ENCODE data around the gene GRK1. TPM values are rescaled to one million over a fixed set of nuclear protein-coding genes. Genes with fewer than 3 reads are reported as not detected.
A peak's percentile ranks its signal among the peaks of the same experiment; 100 is the strongest.

GRK1 gene
- total RNA-seq, 2 experiments from 2014 or later, result not detected

DNA sequence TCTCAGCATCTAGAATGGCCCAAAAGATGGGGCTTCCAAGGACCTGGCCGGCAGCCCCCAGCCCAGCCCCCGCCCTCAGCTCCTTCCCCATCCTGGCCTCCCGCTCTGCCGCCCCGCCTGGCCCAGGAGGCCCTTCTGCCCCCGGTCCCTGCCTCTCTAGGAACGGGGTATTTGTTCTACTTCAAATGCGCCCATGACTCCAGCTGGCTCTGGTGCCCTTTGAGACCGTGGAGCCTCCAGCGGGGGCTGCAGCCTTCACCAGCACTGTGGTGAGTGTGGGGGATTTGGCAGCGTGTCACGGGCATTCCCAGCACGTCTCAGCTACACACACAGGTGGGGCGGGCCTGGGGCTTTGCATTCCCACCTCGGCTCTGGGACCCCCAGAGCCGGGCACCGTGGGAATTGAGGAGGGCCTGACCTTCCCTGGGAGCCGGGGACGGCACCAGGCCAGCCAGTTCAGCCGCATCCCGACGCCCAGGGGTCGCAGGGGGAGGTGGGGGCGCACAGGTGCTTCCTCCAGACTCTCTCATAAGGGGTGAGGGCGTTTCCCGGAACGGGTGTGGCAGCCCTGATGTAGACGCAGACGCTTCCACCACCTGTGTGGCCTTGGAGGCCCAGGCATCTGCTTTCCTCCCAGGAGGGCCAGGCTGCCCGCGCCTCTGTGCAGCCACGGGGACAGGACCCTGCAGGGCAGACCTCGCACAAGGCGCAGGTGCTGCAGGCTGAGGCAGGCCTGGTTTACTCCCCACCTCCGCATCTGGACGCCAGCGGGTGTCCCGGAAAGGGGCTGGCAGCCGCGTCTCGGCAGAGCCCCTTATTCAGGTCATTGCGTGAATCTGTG, 10.0 kb upstream of the GRK1 start:
- H3K36me3 Mint-ChIP-seq (ENCODE audit: low read depth), result no peaks in the 10 kb centered on the region
- ChIA-PET CTCF (no interaction called here), POLR2A (no interaction called here)
- no peak overlapping the region for H3K4me3 Mint-ChIP-seq
- Histone ChIP-seq H3K36me3 (ENCODE audit: insufficient read depth, low read length) (no peaks in the 10 kb centered on the region), H3K4me3 (ENCODE audit: low read length) (no peak overlapping the region), H3K27ac (ENCODE audit: low read depth in 1 of 2, low read length in 2 of 2) (no peak overlapping the region), H3K27me3 (ENCODE audit: control insufficient read depth in 1 of 2, insufficient read depth in 2 of 2, low read length in 2 of 2) (no peaks in the 10 kb centered on the region), H3K4me1 (ENCODE audit: insufficient read depth, low read length) (peaks cover 5% of the 10 kb centered on the region), H3K9me3 (ENCODE audit: control insufficient read depth in 1 of 2, insufficient read depth in 1 of 2, low read length in 2 of 2) (peaks cover 7 to 8% of the 10 kb centered on the region in 2 experiments)
- H3K9me3 Mint-ChIP-seq, result peaks cover 11% of the 10 kb centered on the region
- DNase-seq, result peak in 2 of 14 experiments; percentile 8 to 14
- no peaks in the 10 kb centered on the region for H3K4me1 Mint-ChIP-seq (ENCODE audit: low read depth)
- ATAC-seq (ENCODE audit: poor library complexity), result no peak
- no peak overlapping the region for H3K27ac Mint-ChIP-seq
- TF ChIP-seq, protein P1, sequence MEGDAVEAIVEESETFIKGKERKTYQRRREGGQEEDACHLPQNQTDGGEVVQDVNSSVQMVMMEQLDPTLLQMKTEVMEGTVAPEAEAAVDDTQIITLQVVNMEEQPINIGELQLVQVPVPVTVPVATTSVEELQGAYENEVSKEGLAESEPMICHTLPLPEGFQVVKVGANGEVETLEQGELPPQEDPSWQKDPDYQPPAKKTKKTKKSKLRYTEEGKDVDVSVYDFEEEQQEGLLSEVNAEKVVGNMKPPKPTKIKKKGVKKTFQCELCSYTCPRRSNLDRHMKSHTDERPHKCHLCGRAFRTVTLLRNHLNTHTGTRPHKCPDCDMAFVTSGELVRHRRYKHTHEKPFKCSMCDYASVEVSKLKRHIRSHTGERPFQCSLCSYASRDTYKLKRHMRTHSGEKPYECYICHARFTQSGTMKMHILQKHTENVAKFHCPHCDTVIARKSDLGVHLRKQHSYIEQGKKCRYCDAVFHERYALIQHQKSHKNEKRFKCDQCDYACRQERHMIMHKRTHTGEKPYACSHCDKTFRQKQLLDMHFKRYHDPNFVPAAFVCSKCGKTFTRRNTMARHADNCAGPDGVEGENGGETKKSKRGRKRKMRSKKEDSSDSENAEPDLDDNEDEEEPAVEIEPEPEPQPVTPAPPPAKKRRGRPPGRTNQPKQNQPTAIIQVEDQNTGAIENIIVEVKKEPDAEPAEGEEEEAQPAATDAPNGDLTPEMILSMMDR (IDR thresholded peaks at IDR 0.05), result no peak
- intact Hi-C loops (cut with DNase I, micrococcal nuclease), result no loop called here
- no peaks in the 10 kb centered on the region for H3K27me3 Mint-ChIP-seq

- TF ChIP-seq, protein P1 (IDR thresholded peaks at IDR 0.05), result no peak
- ChIA-PET CTCF (no interaction called here), POLR2A (no interaction called here)
- DNase-seq, result peak in 1 of 14 experiments; percentile 25
- Mint-ChIP-seq H3K27me3 (no peaks in the 10 kb centered on the region), H3K4me3 (no peak within 1 kb of the TSS), H3K4me1 (ENCODE audit: low read depth) (no peaks in the 10 kb centered on the region), H3K36me3 (ENCODE audit: low read depth) (no peaks in the 10 kb centered on the region), H3K9me3 (peaks cover 11% of the 10 kb centered on the region), H3K27ac (no peak within 1 kb of the TSS)
- intact Hi-C loops (cut with DNase I, micrococcal nuclease), result no loop called here
- H3K36me3 ChIP-seq (ENCODE audit: insufficient read depth, low read length), result no peaks in the 10 kb centered on the region
- peaks cover 5% of the 10 kb centered on the region for H3K4me1 ChIP-seq (ENCODE audit: insufficient read depth, low read length)
- ATAC-seq (ENCODE audit: poor library complexity), result no peak
- H3K4me3 ChIP-seq (ENCODE audit: low read length), result no peak within 1 kb of the TSS
- peaks cover under 1 to 7% of the 10 kb centered on the region in 2 experiments for H3K9me3 ChIP-seq (ENCODE audit: control insufficient read depth in 1 of 2, insufficient read depth in 1 of 2, low read length in 2 of 2)
- H3K27me3 ChIP-seq (ENCODE audit: control insufficient read depth in 1 of 2, insufficient read depth in 2 of 2, low read length in 2 of 2), result no peaks in the 10 kb centered on the region
- no peak within 1 kb of the TSS for H3K27ac ChIP-seq (ENCODE audit: low read depth in 1 of 2, low read length in 2 of 2)
These were observed 8.9 kb upstream of the GRK1 start, which contains the start of gene ATP4B for GRCh38 chr13:113657851-113658741. Gene ATP4B (minus strand): TSS chr13:113658198. CDS start chr13:113658144, 54 bp downstream.

DNA sequence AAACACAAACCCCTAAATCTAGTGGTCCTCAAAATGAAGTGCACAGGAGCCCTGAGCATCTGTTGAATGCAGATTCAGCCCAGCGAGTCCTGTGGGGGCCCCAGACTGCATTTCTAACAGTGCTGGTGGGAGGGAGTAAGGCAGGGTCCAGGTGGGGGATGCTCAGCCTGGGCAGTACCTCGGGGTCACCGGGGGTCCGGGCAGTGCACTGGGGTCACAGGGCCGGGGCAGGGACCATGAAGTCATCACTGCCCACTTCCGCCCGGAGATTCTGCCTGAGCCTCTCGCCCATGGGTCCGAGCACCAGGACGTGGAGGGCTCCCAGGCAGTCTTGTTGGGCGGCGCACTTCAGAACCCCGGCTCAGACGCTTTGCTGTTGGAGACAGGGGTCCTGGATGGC, 8.2 kb upstream of the GRK1 start:
- ChIA-PET POLR2A (no interaction called here), CTCF (no interaction called here)
- ATAC-seq (ENCODE audit: poor library complexity) (no peak), DNase-seq (peak in 1 of 14 experiments; percentile 19)
- Mint-ChIP-seq H3K27me3 (no peaks in the 10 kb centered on the region), H3K4me1 (ENCODE audit: low read depth) (no peaks in the 10 kb centered on the region), H3K4me3 (no peak overlapping the region), H3K27ac (no peak overlapping the region), H3K36me3 (ENCODE audit: low read depth) (no peaks in the 10 kb centered on the region), H3K9me3 (peaks cover 11% of the 10 kb centered on the region)
- Histone ChIP-seq H3K4me3 (ENCODE audit: low read length) (no peak overlapping the region), H3K36me3 (ENCODE audit: insufficient read depth, low read length) (no peaks in the 10 kb centered on the region), H3K27me3 (ENCODE audit: control insufficient read depth in 1 of 2, insufficient read depth in 2 of 2, low read length in 2 of 2) (no peaks in the 10 kb centered on the region), H3K4me1 (ENCODE audit: insufficient read depth, low read length) (peaks cover under 1% of the 10 kb centered on the region), H3K27ac (ENCODE audit: low read depth in 1 of 2, low read length in 2 of 2) (no peak overlapping the region), H3K9me3 (ENCODE audit: control insufficient read depth in 1 of 2, insufficient read depth in 1 of 2, low read length in 2 of 2) (peaks cover 2 to 7% of the 10 kb centered on the region in 2 experiments)
- TF ChIP-seq, protein P1 (IDR thresholded peaks at IDR 0.05), result no peak
- intact Hi-C loops (cut with DNase I, micrococcal nuclease), result no loop called here
